Measurements from ENCODE around the gene DSG1.

DNA sequence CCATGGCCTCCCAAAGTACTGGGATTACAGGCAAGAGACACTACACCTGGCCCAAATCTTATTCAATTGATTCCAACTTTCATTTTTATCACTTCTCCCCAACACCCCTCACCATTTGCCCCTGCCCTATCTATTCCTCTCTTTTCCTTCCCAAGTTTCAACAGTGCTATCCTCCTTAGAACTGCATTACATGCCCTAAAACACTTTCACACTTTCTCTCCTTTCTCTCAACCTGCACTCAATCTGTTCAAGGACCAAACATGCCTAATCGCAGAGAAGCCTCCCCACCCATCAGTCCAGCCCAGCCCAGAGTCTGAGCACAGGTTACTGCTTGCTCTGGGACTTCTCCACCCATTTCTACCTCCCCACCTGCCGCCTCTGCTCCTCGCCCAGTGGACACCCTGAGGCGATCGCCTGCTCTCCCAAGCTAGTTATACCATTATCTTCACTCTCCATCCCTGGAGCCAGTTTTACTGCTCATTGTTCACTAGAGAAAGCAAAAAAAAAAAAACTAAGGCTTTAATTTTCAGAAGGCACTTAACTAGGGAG lies 23.7 kb upstream of the DSG1 start:
- TF ChIP-seq, protein P1, sequence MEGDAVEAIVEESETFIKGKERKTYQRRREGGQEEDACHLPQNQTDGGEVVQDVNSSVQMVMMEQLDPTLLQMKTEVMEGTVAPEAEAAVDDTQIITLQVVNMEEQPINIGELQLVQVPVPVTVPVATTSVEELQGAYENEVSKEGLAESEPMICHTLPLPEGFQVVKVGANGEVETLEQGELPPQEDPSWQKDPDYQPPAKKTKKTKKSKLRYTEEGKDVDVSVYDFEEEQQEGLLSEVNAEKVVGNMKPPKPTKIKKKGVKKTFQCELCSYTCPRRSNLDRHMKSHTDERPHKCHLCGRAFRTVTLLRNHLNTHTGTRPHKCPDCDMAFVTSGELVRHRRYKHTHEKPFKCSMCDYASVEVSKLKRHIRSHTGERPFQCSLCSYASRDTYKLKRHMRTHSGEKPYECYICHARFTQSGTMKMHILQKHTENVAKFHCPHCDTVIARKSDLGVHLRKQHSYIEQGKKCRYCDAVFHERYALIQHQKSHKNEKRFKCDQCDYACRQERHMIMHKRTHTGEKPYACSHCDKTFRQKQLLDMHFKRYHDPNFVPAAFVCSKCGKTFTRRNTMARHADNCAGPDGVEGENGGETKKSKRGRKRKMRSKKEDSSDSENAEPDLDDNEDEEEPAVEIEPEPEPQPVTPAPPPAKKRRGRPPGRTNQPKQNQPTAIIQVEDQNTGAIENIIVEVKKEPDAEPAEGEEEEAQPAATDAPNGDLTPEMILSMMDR (IDR thresholded peaks at IDR 0.05; ENCODE audit: low read length) = no peak
- TF ChIP-seq EZH2 (optimal IDR thresholded peaks at IDR 0.05; ENCODE audit: low read depth, low read length) = no peak
